C4-2B (cell line): Measurements from ENCODE around the gene EID1.

ENCODE experiments used
- CTCF ChIP-seq: fragments of 450-650 bp; conservative IDR thresholded peaks from 2 replicates; pipeline ENCODE4 v1.5.1; 2017; ENCODE audit warnings: mild to moderate bottlenecking
- ZFX ChIP-seq: fragments of 450-650 bp; IDR thresholded peaks from 2 replicates; pipeline ENCODE4 v1.6.1; 2017

GRCh38 chr15:48925714-48926223 lies 47.8 kb downstream of the EID1 start:
- no peak for TF ChIP-seq CTCF
- TF ChIP-seq ZFX = no peak
